ENCODE results near the gene MUC5AC.

GRCh38 chr11:1129143-1129610 lies 28.6 kb upstream of the MUC5AC start:
- no peak for TF ChIP-seq POLR2AphosphoS5 (IDR thresholded peaks at IDR 0.05; ENCODE audit: borderline replicate concordance, low read depth, low read length)
- no peak for TF ChIP-seq EZH2 (IDR thresholded peaks at IDR 0.05)

All from SK-N-MC (cell line).